Glomerular visceral epithelial cell (primary cell): Measurements from ENCODE around the gene NAALADL2.
A peak's percentile ranks its signal among the peaks of the same experiment; 100 is the strongest.

Source experiments
- DNase-seq: peaks from one replicate; pipeline ENCODE4 v3.0.0-alpha.2; 2016; ENCODE audit errors: extremely low spot score

The NAALADL2 gene

GRCh38 chr3:175304404-175304803 is 445.3 kb downstream of the NAALADL2 start:
- no peak for DNase-seq

- DNase-seq = peak; percentile 28
Measured at GRCh38 chr3:175307642-175308041, 448.5 kb downstream of the NAALADL2 start.

- DNase-seq = no peak
Measured at GRCh38 chr3:175308097-175308496, 449.0 kb downstream of the NAALADL2 start.

GRCh38 chr3:175310046-175310445 is 450.9 kb downstream of the NAALADL2 start:
- DNase-seq = no peak

DNA sequence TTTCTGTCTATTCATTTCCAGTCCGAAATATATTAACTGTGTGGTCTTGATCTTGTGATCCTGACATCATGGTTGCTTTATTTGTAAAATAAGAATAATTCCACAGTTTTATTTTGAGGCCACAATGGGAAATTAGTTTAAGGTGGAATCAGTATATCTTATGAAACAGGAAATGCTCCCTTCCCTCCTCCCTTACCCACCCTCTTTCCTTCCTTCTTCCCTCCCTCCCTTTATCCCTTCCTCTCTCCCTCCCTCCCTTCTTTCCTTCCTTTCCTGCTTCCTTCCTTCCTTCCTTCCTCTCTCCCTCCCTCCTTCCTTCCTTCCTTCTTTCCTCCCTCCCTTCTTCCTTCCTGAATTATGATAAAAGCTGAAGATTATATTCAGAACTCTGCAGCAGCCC is 452.3 kb downstream of the NAALADL2 start:
- DNase-seq = no peak

- no peak for DNase-seq
Measured at GRCh38 chr3:175311946-175312345, 452.8 kb downstream of the NAALADL2 start.

DNA sequence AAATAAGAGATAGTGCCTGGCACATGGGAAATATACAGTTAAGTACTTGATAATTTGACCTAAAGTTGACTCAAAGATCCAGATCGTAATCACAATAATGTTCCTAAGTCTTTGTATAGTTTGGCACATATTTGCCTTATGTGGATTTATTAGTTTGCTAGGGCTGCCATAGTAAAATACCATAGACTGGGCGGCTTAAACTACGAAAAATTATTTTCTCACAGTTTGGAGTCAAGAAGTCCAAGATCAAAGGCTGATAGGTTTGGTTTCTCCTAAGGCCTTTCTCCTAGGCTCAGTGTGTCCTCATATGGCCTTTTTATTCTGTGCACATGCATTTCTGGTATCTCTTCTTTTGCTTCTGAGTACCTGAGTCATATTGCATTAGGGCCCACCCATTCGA is 453.7 kb downstream of the NAALADL2 start:
- DNase-seq = no peak

- DNase-seq = no peak
Measured at GRCh38 chr3:175316799-175317198, 457.7 kb downstream of the NAALADL2 start.

GRCh38 chr3:175325440-175325839 is 466.3 kb downstream of the NAALADL2 start:
- DNase-seq = no peak

- no peak for DNase-seq
Measured at GRCh38 chr3:175326041-175326440, 466.9 kb downstream of the NAALADL2 start.

GRCh38 chr3:175329373-175329772 is 470.2 kb downstream of the NAALADL2 start:
- DNase-seq = no peak

GRCh38 chr3:175335229-175335628 is 476.1 kb downstream of the NAALADL2 start:
- DNase-seq = no peak

- DNase-seq = no peak
Measured at GRCh38 chr3:175336406-175337133, 477.4 kb downstream of the NAALADL2 start.

- no peak for DNase-seq
Measured at GRCh38 chr3:175337631-175338030, 478.5 kb downstream of the NAALADL2 start.

GRCh38 chr3:175338775-175339535 is 479.8 kb downstream of the NAALADL2 start:
- peak; percentile 11 for DNase-seq

GRCh38 chr3:175340338-175341015 is 481.3 kb downstream of the NAALADL2 start:
- DNase-seq = no peak

- no peak for DNase-seq
Measured at GRCh38 chr3:175342196-175342595, 483.1 kb downstream of the NAALADL2 start.

GRCh38 chr3:175343946-175344345 is 484.8 kb downstream of the NAALADL2 start:
- no peak for DNase-seq

- DNase-seq = peak; percentile 63
Measured at GRCh38 chr3:175346573-175347356, 487.6 kb downstream of the NAALADL2 start.

GRCh38 chr3:175349168-175349567 is 490.0 kb downstream of the NAALADL2 start:
- no peak for DNase-seq

DNA sequence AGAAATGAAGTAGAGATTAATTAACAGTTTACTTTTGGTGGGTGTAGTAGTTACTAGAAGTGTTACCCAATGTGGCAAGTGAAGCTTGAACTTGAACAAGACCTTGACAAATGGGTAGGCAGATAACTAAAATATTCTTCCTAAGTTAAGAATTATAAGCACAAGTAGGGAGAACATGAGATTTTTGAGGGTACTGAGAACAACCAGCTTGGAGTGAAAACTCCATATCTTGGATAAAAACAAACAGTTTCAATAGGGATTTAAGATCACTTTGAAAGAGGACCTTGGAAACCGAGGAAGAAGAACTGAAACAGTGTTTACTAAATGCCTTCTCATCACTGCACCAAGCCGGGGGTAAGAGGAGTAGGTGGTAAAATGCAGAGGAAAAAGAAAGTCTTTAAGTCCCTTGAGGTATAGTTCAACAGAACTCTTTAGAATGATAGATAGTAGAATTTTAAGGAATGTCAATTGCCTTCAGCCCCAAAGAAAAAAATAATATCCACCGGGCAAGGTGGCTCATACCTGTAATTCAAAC is 496.7 kb downstream of the NAALADL2 start:
- DNase-seq = no peak

DNA sequence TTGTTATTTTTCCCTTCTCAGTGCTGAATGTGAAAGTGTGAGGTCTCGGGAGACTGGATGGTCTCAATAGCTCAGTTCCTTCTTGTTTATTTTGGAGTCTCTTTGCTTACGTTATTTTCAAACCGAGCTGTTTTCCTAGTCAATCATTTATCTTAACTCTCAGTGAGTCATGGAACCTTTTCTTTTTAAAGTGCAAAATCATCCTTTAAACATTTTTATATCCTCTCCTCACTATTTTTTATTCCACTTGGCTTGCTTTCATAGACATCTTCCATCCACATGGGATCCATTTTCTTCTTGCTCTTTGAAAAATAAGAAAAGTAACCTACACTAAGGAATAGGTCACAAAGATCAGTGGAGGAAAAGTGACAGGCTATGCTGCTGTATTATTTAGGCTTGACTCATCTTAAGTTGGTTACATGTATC is 497.8 kb downstream of the NAALADL2 start:
- DNase-seq = no peak
